IPS DF 6.9 (cell line): ENCODE measurements around the gene COTL1.
"Not testable (repeated sequence)": the region's sequence is repeated elsewhere in the genome, so short reads cannot be mapped to it uniquely, and the experiment has no call there.

Experiments used
- DNase-seq: peaks from one replicate; pipeline ENCODE4 v3.0.0-alpha.2; 2013; ENCODE audit warnings: low read depth, low spot score
- H3K27ac ChIP-seq: one replicate; pipeline ENCODE4 v1.5.1; 2013; ENCODE audit warnings: low read length, control low read depth
- H3K27me3 ChIP-seq: 2 replicates; pipeline ENCODE4 v1.6.1; 2013; ENCODE audit warnings: mild to moderate bottlenecking, low read length; ENCODE audit not compliant: control insufficient read depth, insufficient read depth
- H3K36me3 ChIP-seq: 2 replicates; pipeline ENCODE4 v1.6.1; 2013; ENCODE audit warnings: low read length; ENCODE audit not compliant: control insufficient read depth, insufficient read depth
- H3K4me1 ChIP-seq: 2 replicates; pipeline ENCODE4 v1.6.1; 2013; ENCODE audit warnings: low read length; ENCODE audit not compliant: control insufficient read depth, insufficient read depth
- H3K4me3 ChIP-seq: 2 replicates; pipeline ENCODE4 v1.5.1; 2013; ENCODE audit warnings: mild to moderate bottlenecking, low read length
- H3K9me3 ChIP-seq: 2 replicates; pipeline ENCODE4 v1.6.1; 2013; ENCODE audit warnings: low read length, inconsistent platforms; ENCODE audit not compliant: control insufficient read depth, insufficient read depth
- WGBS: extraction: QIAGEN DNeasy Blood & Tissue Kit; methylation state at CpG from one replicate; pipeline ENCODE4 v1.1.7; 2013; ENCODE audit warnings: mixed read lengths, missing lambda C conversion rate; ENCODE audit not compliant: insufficient read length, insufficient coverage; 5-methylcytosine and 5-hydroxymethylcytosine counted together

Gene COTL1

DNA sequence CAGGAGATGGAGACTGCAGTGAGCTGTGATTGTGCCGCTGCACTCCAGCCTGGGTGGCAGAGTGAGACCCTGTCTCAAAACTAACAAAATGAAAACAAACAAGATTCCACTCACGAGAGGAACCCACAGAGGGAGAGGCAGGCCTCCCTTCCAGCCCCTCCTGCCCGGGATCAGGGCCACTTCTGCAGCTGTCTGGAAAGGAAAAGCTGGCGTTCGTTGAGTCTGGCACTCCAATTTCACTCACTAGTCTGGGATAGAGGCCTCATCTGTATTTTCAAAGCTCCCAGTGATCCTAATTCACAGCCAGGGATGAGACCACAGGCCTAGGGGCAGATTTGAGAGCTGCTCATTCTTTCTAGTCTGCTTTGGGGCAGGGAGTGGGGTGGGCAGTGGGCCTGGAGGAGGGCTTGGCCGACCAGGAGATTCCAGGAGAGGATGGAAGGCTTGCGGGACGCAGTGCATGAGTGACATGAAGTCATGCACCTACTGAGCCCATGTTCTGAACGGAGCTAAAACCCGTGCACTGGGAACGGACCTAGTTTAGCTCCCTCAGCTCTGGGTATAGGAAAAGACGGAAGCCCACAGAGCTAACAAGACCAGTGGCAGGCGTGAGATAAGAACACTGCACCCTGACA, 54.0 kb downstream of the COTL1 start:
- no peaks in the 10 kb centered on the region for H3K9me3 ChIP-seq
- no peaks in the 10 kb centered on the region for H3K27me3 ChIP-seq
- H3K4me1 ChIP-seq, result peaks cover 26% of the 10 kb centered on the region
- no peaks in the 10 kb centered on the region for H3K36me3 ChIP-seq
- no peak overlapping the region for H3K27ac ChIP-seq
- no CpG with 5 or more reads among the region's 13 CpGs for WGBS
- no peak overlapping the region for H3K4me3 ChIP-seq
- no peak for DNase-seq

- no peaks in the 10 kb centered on the region for H3K36me3 ChIP-seq
- DNase-seq, result no peak
- no CpG with 5 or more reads among the region's 7 CpGs for WGBS
- no peak overlapping the region for H3K27ac ChIP-seq
- H3K4me3 ChIP-seq, result no peak overlapping the region
- peaks cover 26% of the 10 kb centered on the region for H3K4me1 ChIP-seq
- no peaks in the 10 kb centered on the region for H3K9me3 ChIP-seq
- no peaks in the 10 kb centered on the region for H3K27me3 ChIP-seq
These were observed 54.7 kb downstream of the COTL1 start for GRCh38 chr16:84563064-84563715.

GRCh38 chr16:84562174-84562815, 55.6 kb downstream of the COTL1 start:
- no CpG with 5 or more reads among the region's 16 CpGs for WGBS

GRCh38 chr16:84561291-84561690, 56.6 kb downstream of the COTL1 start:
- peaks cover 15% of the 10 kb centered on the region for H3K4me1 ChIP-seq
- H3K9me3 ChIP-seq, result no peaks in the 10 kb centered on the region
- no peak overlapping the region for H3K27ac ChIP-seq
- no CpG with 5 or more reads among the region's 7 CpGs for WGBS
- no peak overlapping the region for H3K4me3 ChIP-seq
- H3K36me3 ChIP-seq, result no peaks in the 10 kb centered on the region
- no peak for DNase-seq
- H3K27me3 ChIP-seq, result no peaks in the 10 kb centered on the region

More at GRCh38 chr16:84562174-84562815, 55.6 kb downstream of the COTL1 start:
- Histone ChIP-seq H3K27me3 (no peaks in the 10 kb centered on the region), H3K4me3 (no peak overlapping the region), H3K4me1 (peaks cover 24% of the 10 kb centered on the region), H3K9me3 (no peaks in the 10 kb centered on the region), H3K36me3 (no peaks in the 10 kb centered on the region), H3K27ac (no peak overlapping the region)
- no peak for DNase-seq

DNA sequence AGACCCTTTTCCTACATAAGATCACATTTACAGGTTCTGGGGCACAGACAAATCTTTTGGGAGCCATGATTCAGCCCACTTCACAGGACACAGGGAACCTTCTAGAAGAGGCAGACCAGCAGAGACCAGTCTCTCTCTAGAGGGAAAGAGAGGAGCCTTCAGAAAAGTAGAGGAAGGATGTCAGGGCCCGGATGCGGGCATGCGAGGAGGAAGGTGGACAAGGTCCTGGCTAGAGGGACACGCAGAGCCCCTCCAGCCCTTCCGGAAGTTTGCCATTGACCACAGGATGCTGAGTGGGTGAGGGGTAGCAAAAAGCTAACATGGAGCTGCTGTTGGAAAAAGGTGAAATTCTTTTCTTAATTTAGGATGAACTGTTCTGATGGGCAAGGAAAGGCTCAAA, 57.6 kb downstream of the COTL1 start:
- no CpG with 5 or more reads among the region's 5 CpGs for WGBS
- no peak overlapping the region for H3K27ac ChIP-seq

DNA sequence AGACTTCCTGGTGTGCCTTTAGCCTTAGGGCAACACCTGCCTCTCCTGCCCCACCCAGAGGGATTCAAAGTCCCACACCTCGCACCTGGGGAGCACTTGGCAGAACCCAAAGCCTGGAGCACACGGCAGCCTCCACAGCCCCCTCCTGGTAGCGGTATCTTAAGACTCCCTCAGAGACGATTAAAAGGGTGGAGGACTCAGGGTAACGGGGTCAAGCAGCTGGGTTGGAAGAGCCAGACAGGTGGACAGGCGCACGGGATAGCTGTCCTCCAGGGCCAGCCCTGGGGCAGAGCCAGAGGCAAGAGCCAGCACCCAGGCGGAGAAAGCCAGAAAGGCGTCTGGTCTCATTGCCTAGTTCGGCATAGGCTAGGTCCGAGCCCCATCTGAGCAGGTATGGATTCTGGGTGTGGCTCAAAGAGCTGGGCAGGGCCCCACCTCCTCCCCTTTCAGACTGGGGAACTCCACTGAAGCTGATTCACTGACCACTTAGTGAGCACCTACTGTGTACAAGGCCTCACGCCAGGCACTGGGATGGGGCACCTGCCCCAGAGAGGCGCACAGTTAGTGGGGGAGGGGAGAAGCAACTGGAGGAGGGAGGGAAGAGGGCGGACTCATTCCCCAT, 58.5 kb downstream of the COTL1 start:
- no peak overlapping the region for H3K27ac ChIP-seq
- H3K4me3 ChIP-seq, result no peak overlapping the region
- no peak for DNase-seq
- H3K36me3 ChIP-seq, result no peaks in the 10 kb centered on the region
- peaks cover 20% of the 10 kb centered on the region for H3K4me1 ChIP-seq
- WGBS, result no CpG with 5 or more reads among the region's 14 CpGs
- no peaks in the 10 kb centered on the region for H3K9me3 ChIP-seq
- H3K27me3 ChIP-seq, result no peaks in the 10 kb centered on the region

More for the DNA sequence above, 57.6 kb downstream of the COTL1 start:
- Histone ChIP-seq H3K9me3 (no peaks in the 10 kb centered on the region), H3K36me3 (no peaks in the 10 kb centered on the region), H3K4me3 (no peak overlapping the region), H3K4me1 (peaks cover 18% of the 10 kb centered on the region), H3K27me3 (no peaks in the 10 kb centered on the region)
- no peak for DNase-seq

DNA sequence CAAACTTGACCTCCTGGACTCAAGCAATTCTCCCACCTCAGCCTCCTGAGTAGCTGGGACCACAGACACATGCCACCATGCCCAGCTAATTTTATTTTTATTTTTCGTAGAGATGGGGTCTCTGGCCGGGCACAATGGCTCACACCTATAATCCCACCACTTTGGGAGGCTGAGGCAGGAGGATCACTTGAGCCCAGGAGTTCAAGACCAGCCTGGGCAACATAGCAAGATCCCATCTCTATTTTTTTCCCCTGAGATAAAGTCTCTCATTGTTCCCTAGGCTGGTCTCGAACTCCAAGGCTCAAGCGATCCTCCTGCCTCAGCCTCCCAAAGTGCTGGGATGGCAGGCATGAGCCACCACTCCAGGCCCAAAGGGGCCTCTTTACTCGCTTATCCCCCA, 59.0 kb downstream of the COTL1 start:
- H3K27me3 ChIP-seq, H3K4me3 ChIP-seq, H3K36me3 ChIP-seq, DNase-seq, H3K27ac ChIP-seq, H3K9me3 ChIP-seq: not testable (repeated sequence)
- no CpG with 5 or more reads among the region's 5 CpGs for WGBS
- H3K4me1 ChIP-seq, result peaks cover 20% of the 10 kb centered on the region

DNA sequence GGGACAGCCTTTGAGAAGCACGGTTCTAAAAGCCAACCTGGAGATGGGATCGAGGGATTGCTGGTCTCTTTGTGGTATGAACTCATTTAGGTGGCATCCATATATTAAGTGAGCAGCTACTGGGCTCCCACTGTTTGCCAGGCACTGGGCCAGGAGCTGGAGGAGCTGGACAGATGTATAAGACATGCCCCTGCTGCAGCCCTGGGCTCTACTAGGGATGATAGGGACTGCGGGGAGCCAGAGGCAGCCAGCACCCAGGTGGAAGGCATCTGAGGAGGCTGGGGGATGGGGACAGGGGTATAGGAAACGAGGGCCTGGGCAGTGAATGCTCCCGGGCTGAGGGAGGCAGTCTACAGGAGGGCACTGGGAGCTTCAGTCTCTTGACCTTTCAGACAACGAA, 60.4 kb downstream of the COTL1 start:
- no peak for DNase-seq
- no peaks in the 10 kb centered on the region for H3K9me3 ChIP-seq
- H3K4me3 ChIP-seq, result no peak overlapping the region
- H3K4me1 ChIP-seq, result peaks cover 20% of the 10 kb centered on the region
- H3K36me3 ChIP-seq, result no peaks in the 10 kb centered on the region
- H3K27ac ChIP-seq, result no peak overlapping the region
- H3K27me3 ChIP-seq, result no peaks in the 10 kb centered on the region
- no CpG with 5 or more reads among the region's 6 CpGs for WGBS

DNA sequence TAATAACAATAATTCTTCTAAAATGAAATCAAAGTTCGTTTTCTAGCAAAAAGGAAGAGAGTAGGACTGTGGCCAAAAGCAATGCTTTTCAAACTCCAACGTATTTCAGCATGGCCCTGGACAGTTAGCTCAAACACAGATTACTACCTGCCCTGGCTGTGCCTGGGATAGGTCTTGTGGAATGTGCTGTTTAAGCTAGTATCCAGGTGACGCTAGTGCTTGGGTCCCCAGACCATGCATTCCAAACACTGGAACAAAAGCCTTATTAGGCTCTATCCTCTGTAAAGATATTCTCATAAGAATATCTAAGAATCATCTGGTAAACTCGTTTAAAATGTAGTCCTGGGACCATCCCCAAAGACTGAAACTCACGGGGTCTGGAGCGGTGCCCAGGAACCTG, 60.8 kb downstream of the COTL1 start:
- WGBS, result no CpG with 5 or more reads among the region's 6 CpGs
- no peak for DNase-seq
- Histone ChIP-seq H3K4me1 (peaks cover 19% of the 10 kb centered on the region), H3K27ac (no peak overlapping the region), H3K9me3 (no peaks in the 10 kb centered on the region), H3K4me3 (no peak overlapping the region), H3K36me3 (no peaks in the 10 kb centered on the region), H3K27me3 (no peaks in the 10 kb centered on the region)

DNA sequence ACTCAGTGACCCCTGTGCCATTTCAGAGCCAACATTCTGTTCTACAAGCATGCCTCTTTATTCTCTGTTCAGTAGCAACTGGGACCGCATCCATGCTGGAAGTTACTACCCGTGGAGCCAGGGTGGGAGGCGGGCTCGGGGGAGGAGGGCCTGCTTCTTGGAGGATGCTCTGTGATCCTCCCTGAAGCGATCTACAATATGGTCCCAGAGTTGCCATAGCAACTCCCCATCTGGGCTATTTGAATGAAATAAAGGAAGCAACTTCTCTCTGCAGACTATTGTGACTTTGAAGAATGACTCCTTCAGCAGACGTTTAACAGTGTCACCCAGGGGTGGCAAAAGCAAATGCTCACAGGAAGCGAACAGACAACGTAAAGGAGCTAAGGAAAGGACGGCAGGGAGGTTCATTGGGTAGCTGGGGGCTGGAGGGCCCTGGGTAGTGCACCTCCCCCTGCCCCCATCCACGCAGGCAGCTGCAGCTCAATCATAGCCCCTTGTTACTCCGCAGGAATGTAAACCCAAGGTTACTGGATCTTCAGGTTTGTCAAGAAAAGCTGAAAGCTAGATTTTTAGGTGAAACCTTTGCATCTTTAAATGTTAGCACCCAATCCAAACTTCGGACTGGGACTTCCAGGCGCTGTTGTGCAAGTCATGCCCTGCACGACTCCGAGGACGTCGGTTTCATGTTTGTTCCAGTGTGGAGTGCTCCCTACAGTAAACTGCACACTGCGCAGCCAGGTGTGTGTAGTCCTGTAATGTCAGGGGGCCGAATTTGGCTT, 62.3 kb downstream of the COTL1 start:
- H3K4me3 ChIP-seq, result no peak overlapping the region
- WGBS, result no CpG with 5 or more reads among the region's 19 CpGs
- no peak for DNase-seq
- no peak overlapping the region for H3K27ac ChIP-seq
- H3K4me1 ChIP-seq, result peaks cover 15% of the 10 kb centered on the region
- H3K36me3 ChIP-seq, result no peaks in the 10 kb centered on the region
- no peaks in the 10 kb centered on the region for H3K9me3 ChIP-seq
- H3K27me3 ChIP-seq, result no peaks in the 10 kb centered on the region
